PC-3 (cell line): ENCODE measurements around the gene HHAT. TPM values are rescaled to one million over a fixed set of nuclear protein-coding genes. Genes with fewer than 3 reads are reported as not detected.

Experiments used
- ATAC-seq: fragments of 200-7000 bp; cut with Tn5 transposase; 2 replicates; pipeline ENCODE4 v1.9.1; 2020; ENCODE audit warnings: mild to moderate bottlenecking, moderate library complexity
- BruUV-seq: library from RNA; stranded (reverse); fragments of 400-500 nt; replicated peaks from 2 replicates; lab custom pipeline; 2021; lab: Mats Ljungman, UMichigan
- CTCF ChIA-PET: fragments of 300-600 bp; sonication (Branson Sonifier 250); formaldehyde crosslinking; loops from one replicate; lab custom pipeline; 2022; ENCODE audit warnings: antibody characterized with exemption; lab: Charles Lee
- POLR2A ChIA-PET: fragments of 300-600 bp; sonication (Branson Sonifier 250); formaldehyde crosslinking; loops from one replicate; lab custom pipeline; 2022; ENCODE audit warnings: antibody characterized with exemption; ENCODE audit not compliant: unreplicated experiment; lab: Charles Lee
- DNase-seq: peaks from one replicate; pipeline ENCODE4 v3.0.0-alpha.2; 2015
- H2AFZ ChIP-seq: fragments of 300-600 bp; sonication (generic); 2 replicates; pipeline ENCODE4 v1.6.0; 2016; ENCODE audit warnings: antibody characterized with exemption, low read length
- H3F3A ChIP-seq: fragments of 300-600 bp; sonication (generic); one replicate; pipeline ENCODE4 v1.6.0; 2017; ENCODE audit warnings: antibody characterized with exemption, low read length, control low read depth, mild to moderate bottlenecking; ENCODE audit not compliant: unreplicated experiment
- H3K27ac ChIP-seq: fragments of 300-600 bp; sonication (generic); 2 replicates; pipeline ENCODE4 v1.5.1; 2016; ENCODE audit warnings: mild to moderate bottlenecking, low read length
- H3K27me3 ChIP-seq: fragments of 300-600 bp; sonication (generic); 2 replicates; pipeline ENCODE4 v1.6.1; 2016; ENCODE audit warnings: low read length, mixed read lengths
- H3K36me3 ChIP-seq: fragments of 300-600 bp; sonication (generic); 2 replicates; pipeline ENCODE4 v1.6.1; 2016; ENCODE audit warnings: low read depth, mixed run types, low read length, mixed read lengths
- H3K4me1 ChIP-seq: fragments of 300-600 bp; sonication (generic); 2 replicates; pipeline ENCODE4 v1.5.1; 2016; ENCODE audit warnings: low read length; ENCODE audit not compliant: insufficient read depth
- H3K4me2 ChIP-seq: fragments of 300-600 bp; sonication (generic); 2 replicates; pipeline ENCODE4 v1.6.0; 2016; ENCODE audit warnings: low read length
- H3K4me3 ChIP-seq: fragments of 300-600 bp; sonication (generic); 2 replicates; pipeline ENCODE4 v1.5.1; 2016; ENCODE audit warnings: mild to moderate bottlenecking, low read length, mixed read lengths
- H3K79me2 ChIP-seq: fragments of 300-600 bp; sonication (generic); 2 replicates; pipeline ENCODE4 v1.6.1; 2017; ENCODE audit warnings: low read length, mixed read lengths
- H3K9ac ChIP-seq: fragments of 300-600 bp; sonication (generic); 2 replicates; pipeline ENCODE4 v1.6.0; 2016; ENCODE audit warnings: mild to moderate bottlenecking, low read length
- H3K9me2 ChIP-seq: fragments of 300-600 bp; sonication (generic); replicated peaks from 2 replicates; pipeline ENCODE4 v1.6.1; 2016; ENCODE audit warnings: mixed run types, low read length, mixed read lengths
- H3K9me3 ChIP-seq: fragments of 300-600 bp; sonication (generic); 2 replicates; pipeline ENCODE4 v1.6.1; 2016; ENCODE audit warnings: low read length, mixed read lengths
- H4K20me1 ChIP-seq: fragments of 300-600 bp; sonication (generic); 2 replicates; pipeline ENCODE4 v1.6.1; 2016; ENCODE audit warnings: low read length, mixed read lengths
- EZH2 ChIP-seq: fragments of 300-600 bp; sonication (generic); IDR thresholded peaks from one replicate; pipeline ENCODE4 v1.6.1; 2017; ENCODE audit warnings: antibody characterized with exemption, mild to moderate bottlenecking, low read length; ENCODE audit not compliant: unreplicated experiment
- EZH2phosphoT487 ChIP-seq: fragments of 300-600 bp; sonication (generic); IDR thresholded peaks from 2 replicates; pipeline ENCODE4 v1.6.1; 2018; ENCODE audit warnings: mild to moderate bottlenecking, antibody characterized with exemption, low read length, borderline replicate concordance
- intact Hi-C: fragments of 100-400 bp; cut with micrococcal nuclease; formaldehyde crosslinking; loops from 2 replicates; pipeline ENCODE4 v1.9.0; 2023
- total RNA-seq: library from RNA; depleted of rRNA; stranded (reverse); fragments of >200 nt; gene quantifications from 2 replicates; pipeline ENCODE4 v1.2.3, GENCODE V29; 2014
- TF ChIP-seq, protein P1 (sequence below): fragments of 300-600 bp; sonication (generic); conservative IDR thresholded peaks from 2 replicates; pipeline ENCODE4 v1.5.1; 2017; ENCODE audit warnings: antibody characterized with exemption, low read depth, mild to moderate bottlenecking, low read length

Gene HHAT
- total RNA-seq, 1 experiment from 2014 or later, result 3.4 TPM

- H3K27ac ChIP-seq, result no peak overlapping the region
- ChIA-PET CTCF (no interaction called here), POLR2A (no interaction called here)
- no peaks in the 10 kb centered on the region for H3K9me3 ChIP-seq
- no peaks in the 10 kb centered on the region for H3K36me3 ChIP-seq
- H3K79me2 ChIP-seq, result no peaks in the 10 kb centered on the region
- TF ChIP-seq, protein P1, sequence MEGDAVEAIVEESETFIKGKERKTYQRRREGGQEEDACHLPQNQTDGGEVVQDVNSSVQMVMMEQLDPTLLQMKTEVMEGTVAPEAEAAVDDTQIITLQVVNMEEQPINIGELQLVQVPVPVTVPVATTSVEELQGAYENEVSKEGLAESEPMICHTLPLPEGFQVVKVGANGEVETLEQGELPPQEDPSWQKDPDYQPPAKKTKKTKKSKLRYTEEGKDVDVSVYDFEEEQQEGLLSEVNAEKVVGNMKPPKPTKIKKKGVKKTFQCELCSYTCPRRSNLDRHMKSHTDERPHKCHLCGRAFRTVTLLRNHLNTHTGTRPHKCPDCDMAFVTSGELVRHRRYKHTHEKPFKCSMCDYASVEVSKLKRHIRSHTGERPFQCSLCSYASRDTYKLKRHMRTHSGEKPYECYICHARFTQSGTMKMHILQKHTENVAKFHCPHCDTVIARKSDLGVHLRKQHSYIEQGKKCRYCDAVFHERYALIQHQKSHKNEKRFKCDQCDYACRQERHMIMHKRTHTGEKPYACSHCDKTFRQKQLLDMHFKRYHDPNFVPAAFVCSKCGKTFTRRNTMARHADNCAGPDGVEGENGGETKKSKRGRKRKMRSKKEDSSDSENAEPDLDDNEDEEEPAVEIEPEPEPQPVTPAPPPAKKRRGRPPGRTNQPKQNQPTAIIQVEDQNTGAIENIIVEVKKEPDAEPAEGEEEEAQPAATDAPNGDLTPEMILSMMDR, result no peak
- TF ChIP-seq EZH2 (no peak), EZH2phosphoT487 (no peak)
- no peaks in the 10 kb centered on the region for H3K9me2 ChIP-seq
- H2AFZ ChIP-seq, result no peak overlapping the region
- BruUV-seq, result no TSS peak
- intact Hi-C loops, result no loop called here
- no peaks in the 10 kb centered on the region for H3F3A ChIP-seq
- H4K20me1 ChIP-seq, result no peaks in the 10 kb centered on the region
- H3K9ac ChIP-seq, result no peak overlapping the region
- no peaks in the 10 kb centered on the region for H3K27me3 ChIP-seq
- no peak for DNase-seq
- H3K4me1 ChIP-seq, result peaks cover 20% of the 10 kb centered on the region
- ATAC-seq, result no peak
- H3K4me3 ChIP-seq, result no peak overlapping the region
- H3K4me2 ChIP-seq, result no peak overlapping the region
These were observed 112.3 kb downstream of the HHAT start for GRCh38 chr1:210441028-210441427.

DNA sequence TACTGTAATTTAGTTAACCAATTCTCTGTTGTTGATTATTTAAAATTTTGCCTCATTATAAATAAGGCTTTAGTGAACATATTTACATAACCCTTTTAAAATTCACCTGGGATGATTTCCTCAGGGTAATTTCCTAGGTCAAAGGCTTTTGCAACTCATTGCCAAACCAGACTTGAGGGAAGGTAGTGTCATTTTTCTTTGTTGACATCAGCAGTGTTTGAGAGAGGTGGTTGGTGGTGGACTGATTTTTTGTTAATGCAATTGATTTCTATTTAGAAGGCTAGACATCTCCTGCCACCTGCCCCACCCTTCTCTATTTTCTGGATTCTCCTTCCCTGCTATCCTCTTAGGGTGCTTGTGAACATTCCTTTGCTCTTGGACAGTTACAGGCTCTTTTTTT, 116.8 kb downstream of the HHAT start:
- no peaks in the 10 kb centered on the region for H3K27me3 ChIP-seq
- no peak overlapping the region for H3K4me3 ChIP-seq
- intact Hi-C loops, result loop anchor here (5.0 kb wide), 3 partner anchors 38 to 1067 kb away; no protein-coding TSS in a partner anchor
- POLR2A ChIA-PET, result no interaction called here
- H3K9ac ChIP-seq, result no peak overlapping the region
- BruUV-seq, result no TSS peak
- no peaks in the 10 kb centered on the region for H3K9me2 ChIP-seq
- H3K9me3 ChIP-seq, result no peaks in the 10 kb centered on the region
- DNase-seq (peak; percentile 15), ATAC-seq (no peak)
- no peak overlapping the region for H3K27ac ChIP-seq
- peaks cover 7% of the 10 kb centered on the region; the same call in 1 of the 2 replicates for H3K4me1 ChIP-seq
- no peaks in the 10 kb centered on the region for H3K79me2 ChIP-seq
- H3F3A ChIP-seq, result no peaks in the 10 kb centered on the region
- TF ChIP-seq EZH2phosphoT487, result no peak
- CTCF ChIA-PET, result no interaction called here
- H4K20me1 ChIP-seq, result no peaks in the 10 kb centered on the region
- no peak overlapping the region for H2AFZ ChIP-seq
- no peaks in the 10 kb centered on the region for H3K36me3 ChIP-seq
- no peak overlapping the region for H3K4me2 ChIP-seq

GRCh38 chr1:210445931-210446330, 117.2 kb downstream of the HHAT start:
- Histone ChIP-seq H4K20me1 (no peaks in the 10 kb centered on the region), H3K9ac (no peak overlapping the region), H3K36me3 (no peaks in the 10 kb centered on the region), H3K9me2 (no peaks in the 10 kb centered on the region), H3K79me2 (no peaks in the 10 kb centered on the region), H3K4me2 (no peak overlapping the region), H3K4me1 (peaks cover 7% of the 10 kb centered on the region; the same call in 1 of the 2 replicates), H3F3A (no peaks in the 10 kb centered on the region), H3K9me3 (no peaks in the 10 kb centered on the region), H3K27me3 (no peaks in the 10 kb centered on the region), H3K4me3 (no peak overlapping the region), H2AFZ (0 out of 2 replicates have a peak overlapping the region, but pooled peaks have one; percentile 28), H3K27ac (no peak overlapping the region)
- TF ChIP-seq, protein P1, result no peak
- TF ChIP-seq EZH2phosphoT487 (no peak), EZH2 (no peak)
- DNase-seq (no peak), ATAC-seq (no peak)
- no TSS peak for BruUV-seq
- ChIA-PET POLR2A (no interaction called here), CTCF (no interaction called here)
- intact Hi-C loops, result loop anchor here (5.0 kb wide), 3 partner anchors 39 to 1066 kb away; no protein-coding TSS in a partner anchor
